PC-9 (cell line): ENCODE results near the gene CENPP.

Experiments used
- CTCF ChIP-seq: fragments of 200-600 bp; sonication (generic); conservative IDR thresholded peaks from 2 replicates; pipeline ENCODE4 v1.6.1; 2017; ENCODE audit warnings: mixed run types, antibody characterized with exemption, mild to moderate bottlenecking, moderate library complexity
- EZH2 ChIP-seq: fragments of 200-600 bp; sonication (generic); IDR thresholded peaks from 2 replicates; pipeline ENCODE4 v1.8.0; 2017; ENCODE audit warnings: antibody characterized with exemption, low read depth

DNA sequence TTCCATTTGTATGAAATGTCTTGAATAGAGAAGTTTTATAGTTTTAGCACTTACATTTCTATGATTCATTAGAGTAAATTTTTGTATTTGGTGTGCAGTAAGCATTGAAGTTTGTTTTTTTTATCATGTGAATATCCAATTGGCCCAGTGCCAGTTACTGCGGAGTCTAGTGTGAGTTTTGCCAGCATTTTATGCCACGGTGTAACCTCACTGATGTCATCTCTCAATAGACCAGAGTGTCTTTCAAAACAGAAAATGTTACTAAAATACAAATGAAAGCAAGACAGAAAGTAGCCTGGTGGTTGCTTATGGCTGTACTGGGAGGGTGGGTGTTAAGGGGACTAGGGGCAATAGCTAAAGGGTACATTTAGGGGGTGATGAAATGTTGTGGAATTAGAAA, 281.3 kb downstream of the CENPP start:
- no peak for TF ChIP-seq CTCF
- TF ChIP-seq EZH2, result no peak
